Measurements from ENCODE around the gene CSK.

DNA sequence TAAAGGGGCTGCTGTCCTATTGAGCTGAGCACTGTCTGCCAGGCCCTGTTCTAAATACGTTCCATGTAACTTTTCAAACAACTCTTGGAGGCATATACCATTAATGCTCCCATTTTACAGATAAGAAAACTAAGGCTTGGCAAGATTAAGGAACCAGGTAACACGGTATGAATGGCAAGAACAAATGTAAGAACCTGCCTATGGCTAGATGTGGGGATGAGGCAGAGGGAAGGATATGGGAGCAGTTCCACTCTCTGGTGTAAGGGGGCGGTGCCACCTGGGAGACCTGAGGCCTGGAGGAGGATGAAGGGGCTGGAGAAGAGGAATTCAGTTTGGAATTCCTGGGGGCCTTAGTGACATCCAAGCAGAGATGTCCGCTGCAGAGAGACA is 27.0 kb downstream of the CSK start:
- TF ChIP-seq CTCF (IDR thresholded peaks at IDR 0.05; ENCODE audit: low read depth, low read length, poor library complexity, severe bottlenecking) (peak; percentile 19), EZH2phosphoT487 (IDR thresholded peaks at IDR 0.05; ENCODE audit: borderline replicate concordance, low read length) (no peak)

Data from DOHH2 (cell line).